Ovary (tissue), 3 donors: ENCODE data around the gene CHURC1.

ENCODE experiments used
- EP300 ChIP-seq: sonication (generic); formaldehyde crosslinking; IDR thresholded peaks from one replicate; pipeline ENCODE4 v1.6.1; 2017; ENCODE audit warnings: antibody characterized with exemption
- TF ChIP-seq, protein P1 (sequence below), 3 donors: fragments of 450-650 bp in 2 of 3; fragments of 200-600 bp in 1 of 3; IDR thresholded peaks; one replicate each; pipeline versions ENCODE4 v1.5.1 to v1.8.0; 2016 to 2022; ENCODE audit warnings: antibody characterized with exemption in 3 of 3, mild to moderate bottlenecking in 1 of 3
- donor health status: DM: no; HTN: no; CAD: no.

DNA sequence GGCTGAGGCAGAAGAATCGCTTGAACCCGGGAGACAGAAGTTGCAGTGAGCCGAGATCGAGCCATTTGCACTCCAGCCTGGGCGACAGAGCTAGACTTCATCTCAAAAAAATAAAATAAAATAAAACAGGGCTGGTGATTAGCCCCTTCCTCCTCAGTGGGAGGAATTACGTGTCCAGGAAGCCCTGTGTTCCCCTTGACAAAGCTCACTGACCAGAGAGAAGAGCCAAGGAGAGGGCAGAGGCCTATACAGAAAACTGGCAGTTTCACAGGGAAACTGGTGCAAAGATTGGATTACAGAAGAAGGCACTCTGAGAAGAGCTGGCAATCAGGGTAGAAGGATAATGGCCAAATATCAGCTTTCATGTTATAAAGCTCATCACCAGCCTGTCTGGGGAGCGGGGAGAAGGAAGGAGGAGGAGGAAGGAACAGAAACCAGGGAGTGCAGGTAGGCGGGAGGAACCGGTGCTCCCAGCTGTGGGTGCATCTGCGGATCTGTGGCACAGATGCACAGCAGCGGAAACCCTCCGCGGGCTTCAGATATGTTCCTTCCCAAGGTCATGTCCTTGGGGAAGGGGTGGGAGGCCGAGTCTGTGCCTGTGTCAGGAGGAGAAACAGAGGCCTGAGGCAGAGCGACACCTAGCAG is 51.2 kb downstream of the CHURC1 start:
- TF ChIP-seq EP300: no peak
- TF ChIP-seq, protein P1, sequence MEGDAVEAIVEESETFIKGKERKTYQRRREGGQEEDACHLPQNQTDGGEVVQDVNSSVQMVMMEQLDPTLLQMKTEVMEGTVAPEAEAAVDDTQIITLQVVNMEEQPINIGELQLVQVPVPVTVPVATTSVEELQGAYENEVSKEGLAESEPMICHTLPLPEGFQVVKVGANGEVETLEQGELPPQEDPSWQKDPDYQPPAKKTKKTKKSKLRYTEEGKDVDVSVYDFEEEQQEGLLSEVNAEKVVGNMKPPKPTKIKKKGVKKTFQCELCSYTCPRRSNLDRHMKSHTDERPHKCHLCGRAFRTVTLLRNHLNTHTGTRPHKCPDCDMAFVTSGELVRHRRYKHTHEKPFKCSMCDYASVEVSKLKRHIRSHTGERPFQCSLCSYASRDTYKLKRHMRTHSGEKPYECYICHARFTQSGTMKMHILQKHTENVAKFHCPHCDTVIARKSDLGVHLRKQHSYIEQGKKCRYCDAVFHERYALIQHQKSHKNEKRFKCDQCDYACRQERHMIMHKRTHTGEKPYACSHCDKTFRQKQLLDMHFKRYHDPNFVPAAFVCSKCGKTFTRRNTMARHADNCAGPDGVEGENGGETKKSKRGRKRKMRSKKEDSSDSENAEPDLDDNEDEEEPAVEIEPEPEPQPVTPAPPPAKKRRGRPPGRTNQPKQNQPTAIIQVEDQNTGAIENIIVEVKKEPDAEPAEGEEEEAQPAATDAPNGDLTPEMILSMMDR (IDR thresholded peaks at IDR 0.05): no peak
